Activated CD8-positive, alpha-beta memory T cell treated with anti-CD3 and anti-CD28 coated beads for 24 hours (primary cell): ENCODE data around the gene KIF21B.
"Not testable (repeated sequence)": the region's sequence is repeated elsewhere in the genome, so short reads cannot be mapped to it uniquely, and the experiment has no call there.

Experiments used
- DNase-seq: peaks from one replicate; pipeline ENCODE4 v3.0.0-alpha.2; 2020

Gene KIF21B

DNA sequence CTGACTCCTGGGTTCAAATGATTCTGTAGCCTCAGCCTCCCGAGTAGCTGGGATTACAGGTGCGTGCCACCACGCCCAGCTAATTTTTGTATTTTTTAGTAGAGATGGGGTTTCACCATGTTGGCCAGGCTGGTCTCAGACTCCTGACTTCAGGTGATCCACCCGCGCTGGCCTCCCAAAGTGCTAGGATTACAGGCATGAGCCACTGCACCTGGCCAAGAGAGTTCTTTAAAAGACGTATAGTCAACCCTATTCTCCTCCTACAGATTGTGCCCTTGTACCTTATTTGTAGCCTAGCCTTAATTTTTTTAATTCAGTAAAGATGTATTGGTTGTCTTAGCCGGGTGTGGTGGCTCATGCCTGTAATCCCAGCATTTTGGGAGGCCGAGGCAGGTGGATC, 93.2 kb downstream of the KIF21B start:
- DNase-seq, result not testable (repeated sequence)

DNA sequence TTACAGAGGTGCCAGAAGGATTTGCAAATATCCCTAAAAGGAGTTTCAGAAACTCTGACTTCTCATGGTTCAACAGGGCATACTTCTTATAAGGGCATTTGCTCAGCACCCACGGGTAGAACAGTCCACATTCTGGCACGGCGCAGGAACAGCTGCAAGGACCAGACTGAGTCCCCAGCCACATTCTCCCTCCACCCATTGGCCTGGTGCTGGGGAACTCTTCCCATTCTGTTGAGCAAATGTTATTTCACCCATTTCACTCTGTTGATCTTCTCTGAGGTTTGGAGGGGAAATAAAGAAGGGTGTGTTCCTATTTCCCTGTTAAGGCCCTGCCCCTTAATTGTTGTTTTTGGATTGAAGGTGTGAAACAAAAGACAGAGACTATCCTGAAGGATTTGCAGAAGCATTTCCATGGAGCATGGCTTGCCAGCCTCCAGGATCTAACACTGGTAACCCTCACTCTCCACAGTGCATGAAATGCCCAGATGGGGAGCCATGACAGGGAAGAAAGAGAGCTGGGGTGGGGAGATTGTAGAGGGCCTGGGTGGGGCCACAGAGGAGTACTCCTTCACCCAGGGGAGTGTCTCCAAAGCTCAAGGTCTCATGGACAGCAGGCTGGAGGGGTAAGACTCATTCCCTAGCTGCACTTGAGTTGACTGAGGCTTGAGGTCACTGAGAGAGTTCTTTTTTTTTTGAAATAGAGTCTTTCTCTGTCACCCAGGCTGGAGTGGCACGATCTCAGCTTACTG, 93.8 kb downstream of the KIF21B start:
- no peak for DNase-seq

DNA sequence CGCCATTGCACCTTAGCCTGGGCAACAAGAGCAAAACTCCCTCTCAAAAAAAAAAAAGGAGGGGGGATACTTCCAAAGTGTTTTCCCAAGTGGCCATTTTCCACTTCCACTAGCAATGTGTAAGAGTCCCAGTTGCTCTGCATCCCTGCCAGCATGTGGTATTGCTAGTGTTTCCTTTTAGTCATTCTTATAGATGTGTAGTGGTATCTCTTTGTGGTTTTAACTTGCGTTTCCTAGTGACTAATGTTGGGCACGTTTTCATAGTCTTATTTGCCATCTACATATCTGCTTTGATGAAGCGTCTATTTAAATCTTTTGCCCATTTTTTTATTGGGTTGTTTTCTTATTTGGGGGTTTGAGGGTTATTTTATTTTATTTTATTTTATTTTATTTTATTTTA, 97.7 kb downstream of the KIF21B start:
- DNase-seq, result no peak

DNA sequence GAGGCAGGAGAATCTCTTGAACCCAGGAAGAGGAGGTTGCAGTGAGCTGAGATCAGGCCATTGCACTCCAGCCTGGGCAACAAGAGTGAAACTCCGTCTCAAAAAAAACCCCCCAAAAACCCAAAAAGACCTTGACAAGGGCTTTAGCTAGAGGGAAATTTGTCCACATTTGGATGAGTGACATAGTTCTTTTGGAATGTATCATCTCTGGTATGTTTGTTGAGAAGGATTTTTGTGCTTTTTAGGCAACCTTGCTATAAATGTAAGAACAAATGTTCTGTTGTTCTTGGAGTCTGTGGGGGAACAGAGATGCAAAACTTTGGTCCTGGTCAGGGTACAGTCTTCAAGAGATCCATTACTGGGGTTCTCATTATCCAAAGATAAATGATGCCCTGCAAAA, 99.9 kb downstream of the KIF21B start:
- no peak for DNase-seq

DNA sequence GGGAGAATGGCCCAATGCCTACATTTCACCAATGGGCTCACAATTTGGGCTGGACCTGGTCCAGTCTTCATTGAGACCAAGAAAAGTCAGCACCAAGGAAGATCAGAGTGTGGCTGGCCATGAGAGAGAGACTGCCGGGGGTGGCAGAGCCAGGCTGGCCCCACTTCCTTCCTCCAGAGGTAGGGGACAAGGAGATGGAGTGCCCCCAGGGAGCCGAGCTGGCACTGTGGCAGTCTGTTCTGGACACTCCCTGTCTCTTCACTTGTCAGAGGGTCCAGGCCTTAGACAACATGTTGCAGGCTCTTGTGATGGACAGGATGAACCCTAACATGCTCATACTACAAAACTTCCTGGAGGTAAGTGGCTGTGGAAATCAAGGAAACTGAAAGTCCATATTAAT, 101.1 kb downstream of the KIF21B start:
- no peak for DNase-seq

DNA sequence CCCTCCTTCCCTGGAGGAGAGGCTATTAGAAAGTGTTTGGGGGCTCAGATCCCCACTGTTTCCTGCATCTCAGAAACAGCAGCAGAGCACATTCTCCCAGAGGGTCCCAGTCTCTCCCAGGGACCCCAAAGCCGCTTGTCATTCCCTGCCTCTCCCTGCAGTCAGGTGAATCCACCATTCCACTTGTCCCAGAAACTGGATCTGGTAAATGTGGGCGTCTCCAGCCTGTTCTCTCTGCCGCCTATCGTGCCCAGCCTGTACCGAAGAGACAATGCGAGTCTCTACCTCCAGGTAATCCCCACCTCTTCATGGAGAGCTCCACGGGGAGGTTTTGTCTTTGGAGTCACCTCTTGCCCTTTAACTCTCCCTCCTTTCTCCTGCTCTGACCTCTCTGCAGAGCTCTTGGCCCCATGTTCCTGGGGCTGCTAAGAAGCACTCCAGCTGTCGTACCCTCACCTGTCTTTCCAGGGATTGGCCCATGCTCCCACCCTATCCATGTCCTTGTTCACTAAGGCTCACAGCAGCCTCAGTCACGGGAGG, 101.9 kb downstream of the KIF21B start:
- no peak for DNase-seq
